OCI-LY7 (cell line): ENCODE results near the gene LIN52. TPM values are rescaled to one million over a fixed set of nuclear protein-coding genes. Genes with fewer than 3 reads are reported as not detected.

Experiments
- BruUV-seq: library from RNA; stranded (reverse); fragments of 400-500 nt; replicated peaks from 2 replicates; lab custom pipeline; 2021; lab: Mats Ljungman, UMichigan
- CTCF ChIA-PET: fragments of 300-600 bp; sonication (Branson Sonifier 250); formaldehyde crosslinking; loops from one replicate; lab custom pipeline; 2022; ENCODE audit warnings: antibody characterized with exemption; ENCODE audit not compliant: unreplicated experiment; lab: Charles Lee
- POLR2A ChIA-PET: fragments of 300-600 bp; sonication (Branson Sonifier 250); formaldehyde crosslinking; loops from one replicate; lab custom pipeline; 2022; ENCODE audit warnings: antibody characterized with exemption; lab: Charles Lee
- DNase-seq: peaks from one replicate; pipeline ENCODE4 v3.0.0-alpha.2; 2015; ENCODE audit warnings: low spot score
- H2AFZ ChIP-seq: fragments of 200-600 bp; sonication (generic), shearing (Covaris generic); 2 replicates; pipeline ENCODE4 v1.6.1; 2014; ENCODE audit warnings: mild to moderate bottlenecking, antibody characterized with exemption, low read length, moderate library complexity
- H3K27ac ChIP-seq: fragments of 200-600 bp; sonication (generic); 2 replicates; pipeline ENCODE4 v1.5.1; 2014; ENCODE audit warnings: mixed run types, low read depth, mild to moderate bottlenecking, moderate library complexity, low read length, inconsistent platforms; ENCODE audit not compliant: poor library complexity, severe bottlenecking
- H3K36me3 ChIP-seq: fragments of 200-600 bp; sonication (generic); 2 replicates; pipeline ENCODE4 v1.6.1; 2014; ENCODE audit warnings: mild to moderate bottlenecking, antibody characterized with exemption, low read length, moderate library complexity, mixed read lengths; ENCODE audit not compliant: insufficient read depth
- H3K4me1 ChIP-seq: fragments of 200-600 bp; sonication (generic); 2 replicates; pipeline ENCODE4 v1.5.1; 2014; ENCODE audit warnings: mild to moderate bottlenecking, low read length; ENCODE audit not compliant: insufficient read depth, poor library complexity, severe bottlenecking
- H3K4me2 ChIP-seq: fragments of 200-600 bp; sonication (generic); 2 replicates; pipeline ENCODE4 v1.6.1; 2014; ENCODE audit warnings: mild to moderate bottlenecking, low read length
- H3K4me3 ChIP-seq: fragments of 200-600 bp; sonication (generic); 2 replicates; pipeline ENCODE4 v1.5.1; 2014; ENCODE audit warnings: mild to moderate bottlenecking, low read depth, low read length; ENCODE audit not compliant: poor library complexity, severe bottlenecking
- H3K79me2 ChIP-seq: fragments of 200-600 bp; sonication (generic); 2 replicates; pipeline ENCODE4 v1.6.1; 2016; ENCODE audit warnings: low read depth, mild to moderate bottlenecking, low read length, moderate library complexity, mixed read lengths; ENCODE audit not compliant: insufficient read depth
- H3K9me2 ChIP-seq: fragments of 200-600 bp; sonication (generic); 2 replicates; pipeline ENCODE4 v1.6.1; 2016; ENCODE audit warnings: mild to moderate bottlenecking, low read length, mixed read lengths; ENCODE audit not compliant: insufficient read depth
- H3K9me3 ChIP-seq: fragments of 200-600 bp; sonication (generic); 2 replicates; pipeline ENCODE4 v1.6.1; 2014; ENCODE audit warnings: mild to moderate bottlenecking, mixed run types, low read length, mixed read lengths
- H4K20me1 ChIP-seq: fragments of 200-600 bp; sonication (generic); 2 replicates; pipeline ENCODE4 v1.6.1; 2014; ENCODE audit warnings: mild to moderate bottlenecking, antibody characterized with exemption, low read length, moderate library complexity, mixed read lengths; ENCODE audit not compliant: insufficient read depth
- EZH2phosphoT487 ChIP-seq: fragments of 200-600 bp; sonication (generic); IDR thresholded peaks from 2 replicates; pipeline ENCODE4 v1.6.1; 2018; ENCODE audit warnings: low read depth, borderline replicate concordance, mild to moderate bottlenecking, mixed run types, antibody characterized with exemption, low read length, moderate library complexity, mixed read lengths
- intact Hi-C: fragments of 100-400 bp; cut with micrococcal nuclease; formaldehyde crosslinking; loops from one replicate; pipeline ENCODE4 v1.10.0; 2022; ENCODE audit not compliant: unreplicated experiment
- total RNA-seq, 2 experiments: library from RNA; depleted of rRNA in 1 of 2; stranded (reverse); fragments of >200 nt in 1 of 2; shearing (Covaris generic) in 1 of 2; gene quantifications; 2 replicates each; pipeline ENCODE4 v1.2.3, GENCODE V29; 2014 to 2022
- TF ChIP-seq, protein P1 (sequence below): fragments of 200-600 bp; sonication (generic); conservative IDR thresholded peaks from 2 replicates; pipeline ENCODE4 v1.5.1; 2014; ENCODE audit warnings: mild to moderate bottlenecking, antibody characterized with exemption, low read length, moderate library complexity, mixed read lengths

Gene LIN52
- total RNA-seq, 2 experiments from 2014 or later, result 9.8 to 18.0 TPM

DNA sequence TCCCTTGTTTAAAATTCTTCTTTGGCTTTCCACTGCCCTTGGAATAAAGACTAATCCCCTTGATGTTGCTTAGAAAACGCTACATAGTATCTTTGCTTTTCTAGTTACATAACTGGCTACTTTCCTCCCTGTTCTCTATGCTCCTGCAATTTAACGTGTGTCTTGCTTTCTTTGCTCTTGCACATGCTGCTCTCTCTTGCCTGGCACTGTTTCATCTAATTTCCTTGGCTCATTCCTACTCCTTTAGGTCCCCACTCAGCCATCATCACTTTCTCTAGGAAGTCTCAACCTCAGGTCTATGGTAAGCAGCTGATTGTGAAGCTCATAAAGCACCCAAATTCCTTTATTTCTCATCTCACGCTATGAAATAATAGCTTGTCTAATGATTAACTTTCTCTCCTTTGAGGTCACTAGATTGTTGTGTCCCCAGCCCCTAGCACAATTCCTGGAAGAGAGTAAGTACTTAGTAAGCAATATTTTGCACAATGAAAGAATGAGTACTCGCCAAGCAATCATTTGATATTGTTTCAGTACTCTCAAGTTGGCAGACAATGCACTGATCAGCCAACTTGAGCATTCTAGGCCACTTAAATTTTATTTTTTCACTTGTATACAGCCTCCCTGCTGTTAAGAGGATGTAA lies 3.8 kb upstream of the LIN52 start:
- Histone ChIP-seq H2AFZ (no peak overlapping the region), H4K20me1 (no peaks in the 10 kb centered on the region), H3K9me3 (no peaks in the 10 kb centered on the region), H3K4me2 (no peak overlapping the region), H3K36me3 (no peaks in the 10 kb centered on the region), H3K4me3 (no peak overlapping the region), H3K9me2 (no peaks in the 10 kb centered on the region), H3K27ac (no peak overlapping the region), H3K4me1 (peaks cover 17% of the 10 kb centered on the region), H3K79me2 (peaks cover 10% of the 10 kb centered on the region)
- DNase-seq, result no peak
- CTCF ChIA-PET, result no interaction called here
- POLR2A ChIA-PET, result no interaction called here
- intact Hi-C loops, result no loop called here
- TF ChIP-seq, protein P1, sequence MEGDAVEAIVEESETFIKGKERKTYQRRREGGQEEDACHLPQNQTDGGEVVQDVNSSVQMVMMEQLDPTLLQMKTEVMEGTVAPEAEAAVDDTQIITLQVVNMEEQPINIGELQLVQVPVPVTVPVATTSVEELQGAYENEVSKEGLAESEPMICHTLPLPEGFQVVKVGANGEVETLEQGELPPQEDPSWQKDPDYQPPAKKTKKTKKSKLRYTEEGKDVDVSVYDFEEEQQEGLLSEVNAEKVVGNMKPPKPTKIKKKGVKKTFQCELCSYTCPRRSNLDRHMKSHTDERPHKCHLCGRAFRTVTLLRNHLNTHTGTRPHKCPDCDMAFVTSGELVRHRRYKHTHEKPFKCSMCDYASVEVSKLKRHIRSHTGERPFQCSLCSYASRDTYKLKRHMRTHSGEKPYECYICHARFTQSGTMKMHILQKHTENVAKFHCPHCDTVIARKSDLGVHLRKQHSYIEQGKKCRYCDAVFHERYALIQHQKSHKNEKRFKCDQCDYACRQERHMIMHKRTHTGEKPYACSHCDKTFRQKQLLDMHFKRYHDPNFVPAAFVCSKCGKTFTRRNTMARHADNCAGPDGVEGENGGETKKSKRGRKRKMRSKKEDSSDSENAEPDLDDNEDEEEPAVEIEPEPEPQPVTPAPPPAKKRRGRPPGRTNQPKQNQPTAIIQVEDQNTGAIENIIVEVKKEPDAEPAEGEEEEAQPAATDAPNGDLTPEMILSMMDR, result no peak
- no peak for TF ChIP-seq EZH2phosphoT487
- no TSS peak for BruUV-seq

DNA sequence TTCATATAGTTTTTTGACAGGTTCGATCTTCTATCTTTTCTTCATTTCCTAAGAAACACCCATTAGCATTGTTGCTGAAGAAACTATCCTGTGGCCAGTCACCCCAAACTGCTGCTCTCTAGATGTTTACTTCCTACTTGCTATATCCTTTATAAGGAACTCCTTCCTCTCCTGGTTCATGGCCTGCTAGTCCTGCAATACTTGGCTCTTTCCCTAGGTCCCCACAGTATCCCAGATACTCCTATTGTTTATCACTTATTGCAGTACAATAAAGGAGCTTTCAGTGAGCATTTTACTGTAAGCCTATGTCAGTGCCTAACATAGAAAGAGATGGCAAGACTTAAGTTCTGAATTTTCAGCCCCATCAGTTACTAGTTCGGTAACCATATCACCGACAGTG lies 3.3 kb upstream of the LIN52 start:
- Histone ChIP-seq H3K4me1 (peaks cover 23% of the 10 kb centered on the region), H3K9me3 (no peaks in the 10 kb centered on the region), H3K36me3 (no peaks in the 10 kb centered on the region), H3K79me2 (peaks cover 15% of the 10 kb centered on the region), H3K4me3 (no peak overlapping the region), H4K20me1 (no peaks in the 10 kb centered on the region), H3K9me2 (no peaks in the 10 kb centered on the region), H2AFZ (no peak overlapping the region), H3K4me2 (no peak overlapping the region), H3K27ac (no peak overlapping the region)
- TF ChIP-seq EZH2phosphoT487, result no peak
- TF ChIP-seq, protein P1, result no peak
- DNase-seq, result no peak
- ChIA-PET POLR2A (interaction anchor here (0.6 kb wide), 1 partner anchor 8 kb away, joined by 3 read pairs; no protein-coding TSS in a partner anchor), CTCF (no interaction called here)
- no TSS peak for BruUV-seq
- intact Hi-C loops, result no loop called here

DNA sequence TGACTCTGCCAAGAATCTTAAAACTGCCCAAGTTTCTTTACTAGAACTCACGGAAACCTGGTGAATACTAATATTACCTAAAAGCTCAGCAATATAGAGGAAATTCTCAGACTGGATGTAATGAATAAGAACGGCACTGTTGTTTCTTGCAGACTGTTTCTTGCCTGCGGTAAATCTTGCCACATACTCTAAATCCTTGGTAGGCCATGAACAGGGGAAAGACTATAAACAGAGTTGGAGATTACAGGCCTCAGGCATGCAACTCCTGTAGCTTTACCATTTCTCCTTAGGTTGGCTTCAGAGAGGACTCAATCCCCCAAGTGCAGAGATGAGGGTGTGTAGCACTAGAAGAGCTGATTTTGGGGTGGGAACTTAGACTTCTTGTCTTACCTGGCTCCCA lies 1.6 kb upstream of the LIN52 start:
- H3K79me2 ChIP-seq, result peaks cover 20% of the 10 kb centered on the region
- H3K4me2 ChIP-seq, result peak overlapping the region; percentile 96
- BruUV-seq, result no TSS peak
- no peaks in the 10 kb centered on the region for H4K20me1 ChIP-seq
- peak overlapping the region; percentile 79 for H3K4me3 ChIP-seq
- no peaks in the 10 kb centered on the region for H3K9me3 ChIP-seq
- H3K36me3 ChIP-seq, result no peaks in the 10 kb centered on the region
- no peak overlapping the region for H3K27ac ChIP-seq
- ChIA-PET POLR2A (interaction anchor here (1.1 kb wide), 1 partner anchor 22 kb away, joined by 4 read pairs; no protein-coding TSS in a partner anchor), CTCF (interaction anchor here (0.6 kb wide), 1 partner anchor 198 kb away, joined by 3 read pairs; no protein-coding TSS in a partner anchor)
- peaks cover 23% of the 10 kb centered on the region for H3K4me1 ChIP-seq
- no peaks in the 10 kb centered on the region for H3K9me2 ChIP-seq
- no peak for DNase-seq
- H2AFZ ChIP-seq, result peak overlapping the region; percentile 74; the same call in 1 of the 2 replicates
- intact Hi-C loops, result no loop called here
- no peak for TF ChIP-seq EZH2phosphoT487
- TF ChIP-seq, protein P1, result no peak
